PC-3 (cell line): ENCODE data around the gene NIFK. TPM values are rescaled to one million over a fixed set of nuclear protein-coding genes. Genes with fewer than 3 reads are reported as not detected.

Experiments
- ATAC-seq: fragments of 200-7000 bp; cut with Tn5 transposase; 2 replicates; pipeline ENCODE4 v1.9.1; 2020; ENCODE audit warnings: mild to moderate bottlenecking, moderate library complexity
- BruUV-seq: library from RNA; stranded (reverse); fragments of 400-500 nt; replicated peaks from 2 replicates; lab custom pipeline; 2021; lab: Mats Ljungman, UMichigan
- CTCF ChIA-PET: fragments of 300-600 bp; sonication (Branson Sonifier 250); formaldehyde crosslinking; loops from one replicate; lab custom pipeline; 2022; ENCODE audit warnings: antibody characterized with exemption; lab: Charles Lee
- POLR2A ChIA-PET: fragments of 300-600 bp; sonication (Branson Sonifier 250); formaldehyde crosslinking; loops from one replicate; lab custom pipeline; 2022; ENCODE audit warnings: antibody characterized with exemption; ENCODE audit not compliant: unreplicated experiment; lab: Charles Lee
- DNase-seq: peaks from one replicate; pipeline ENCODE4 v3.0.0-alpha.2; 2015
- H2AFZ ChIP-seq: fragments of 300-600 bp; sonication (generic); 2 replicates; pipeline ENCODE4 v1.6.0; 2016; ENCODE audit warnings: antibody characterized with exemption, low read length
- H3F3A ChIP-seq: fragments of 300-600 bp; sonication (generic); one replicate; pipeline ENCODE4 v1.6.0; 2017; ENCODE audit warnings: antibody characterized with exemption, low read length, control low read depth, mild to moderate bottlenecking; ENCODE audit not compliant: unreplicated experiment
- H3K27ac ChIP-seq: fragments of 300-600 bp; sonication (generic); 2 replicates; pipeline ENCODE4 v1.5.1; 2016; ENCODE audit warnings: mild to moderate bottlenecking, low read length
- H3K27me3 ChIP-seq: fragments of 300-600 bp; sonication (generic); 2 replicates; pipeline ENCODE4 v1.6.1; 2016; ENCODE audit warnings: low read length, mixed read lengths
- H3K36me3 ChIP-seq: fragments of 300-600 bp; sonication (generic); 2 replicates; pipeline ENCODE4 v1.6.1; 2016; ENCODE audit warnings: low read depth, mixed run types, low read length, mixed read lengths
- H3K4me1 ChIP-seq: fragments of 300-600 bp; sonication (generic); 2 replicates; pipeline ENCODE4 v1.5.1; 2016; ENCODE audit warnings: low read length; ENCODE audit not compliant: insufficient read depth
- H3K4me2 ChIP-seq: fragments of 300-600 bp; sonication (generic); 2 replicates; pipeline ENCODE4 v1.6.0; 2016; ENCODE audit warnings: low read length
- H3K4me3 ChIP-seq: fragments of 300-600 bp; sonication (generic); 2 replicates; pipeline ENCODE4 v1.5.1; 2016; ENCODE audit warnings: mild to moderate bottlenecking, low read length, mixed read lengths
- H3K79me2 ChIP-seq: fragments of 300-600 bp; sonication (generic); 2 replicates; pipeline ENCODE4 v1.6.1; 2017; ENCODE audit warnings: low read length, mixed read lengths
- H3K9ac ChIP-seq: fragments of 300-600 bp; sonication (generic); 2 replicates; pipeline ENCODE4 v1.6.0; 2016; ENCODE audit warnings: mild to moderate bottlenecking, low read length
- H3K9me2 ChIP-seq: fragments of 300-600 bp; sonication (generic); replicated peaks from 2 replicates; pipeline ENCODE4 v1.6.1; 2016; ENCODE audit warnings: mixed run types, low read length, mixed read lengths
- H3K9me3 ChIP-seq: fragments of 300-600 bp; sonication (generic); 2 replicates; pipeline ENCODE4 v1.6.1; 2016; ENCODE audit warnings: low read length, mixed read lengths
- H4K20me1 ChIP-seq: fragments of 300-600 bp; sonication (generic); 2 replicates; pipeline ENCODE4 v1.6.1; 2016; ENCODE audit warnings: low read length, mixed read lengths
- CTCF ChIP-seq: fragments of 300-600 bp; sonication (generic); conservative IDR thresholded peaks from 2 replicates; pipeline ENCODE4 v1.5.1; 2017; ENCODE audit warnings: antibody characterized with exemption, low read depth, mild to moderate bottlenecking, low read length
- EZH2 ChIP-seq: fragments of 300-600 bp; sonication (generic); IDR thresholded peaks from one replicate; pipeline ENCODE4 v1.6.1; 2017; ENCODE audit warnings: antibody characterized with exemption, mild to moderate bottlenecking, low read length; ENCODE audit not compliant: unreplicated experiment
- EZH2phosphoT487 ChIP-seq: fragments of 300-600 bp; sonication (generic); IDR thresholded peaks from 2 replicates; pipeline ENCODE4 v1.6.1; 2018; ENCODE audit warnings: mild to moderate bottlenecking, antibody characterized with exemption, low read length, borderline replicate concordance
- intact Hi-C: fragments of 100-400 bp; cut with micrococcal nuclease; formaldehyde crosslinking; loops from 2 replicates; pipeline ENCODE4 v1.9.0; 2023
- total RNA-seq: library from RNA; depleted of rRNA; stranded (reverse); fragments of >200 nt; gene quantifications from 2 replicates; pipeline ENCODE4 v1.2.3, GENCODE V29; 2014

NIFK gene
- total RNA-seq, 1 experiment from 2014 or later: 64.1 TPM

- Histone ChIP-seq H2AFZ (peak overlapping the region; percentile 63), H3K79me2 (no peaks in the 10 kb centered on the region), H3K9ac (peak overlapping the region; percentile 2; the same call in 1 of the 2 replicates), H4K20me1 (no peaks in the 10 kb centered on the region), H3K9me2 (no peaks in the 10 kb centered on the region), H3F3A (no peaks in the 10 kb centered on the region), H3K4me3 (no peak overlapping the region), H3K9me3 (no peaks in the 10 kb centered on the region), H3K27ac (peak overlapping the region; percentile 63), H3K4me1 (peaks cover 59% of the 10 kb centered on the region), H3K36me3 (no peaks in the 10 kb centered on the region), H3K27me3 (no peaks in the 10 kb centered on the region), H3K4me2 (peak overlapping the region; percentile 52)
- intact Hi-C loops: no loop called here
- DNase-seq (peak; percentile 70), ATAC-seq (no peak)
- ChIA-PET CTCF (no interaction called here), POLR2A (no interaction called here)
- TF ChIP-seq CTCF (no peak), EZH2phosphoT487 (no peak), EZH2 (no peak)
- BruUV-seq: no TSS peak
Observed at GRCh38 chr2:121697108-121697631, 39.5 kb downstream of the NIFK start.

GRCh38 chr2:121696410-121696930, 40.2 kb downstream of the NIFK start:
- H3K27ac ChIP-seq: peak overlapping the region; percentile 63
- H3K79me2 ChIP-seq: no peaks in the 10 kb centered on the region
- TF ChIP-seq EZH2 (no peak), CTCF (no peak), EZH2phosphoT487 (no peak)
- ChIA-PET POLR2A (no interaction called here), CTCF (no interaction called here)
- peak overlapping the region; percentile 52; the same call in 1 of the 2 replicates for H3K4me2 ChIP-seq
- no peaks in the 10 kb centered on the region for H3K9me2 ChIP-seq
- peak overlapping the region; percentile 63; the same call in 1 of the 2 replicates for H2AFZ ChIP-seq
- DNase-seq: no peak
- H4K20me1 ChIP-seq: no peaks in the 10 kb centered on the region
- no peaks in the 10 kb centered on the region for H3K9me3 ChIP-seq
- H3K27me3 ChIP-seq: no peaks in the 10 kb centered on the region
- no peak overlapping the region for H3K4me3 ChIP-seq
- intact Hi-C loops: no loop called here
- no peaks in the 10 kb centered on the region for H3K36me3 ChIP-seq
- H3K9ac ChIP-seq: no peak overlapping the region
- H3K4me1 ChIP-seq: peaks cover 54% of the 10 kb centered on the region
- no peaks in the 10 kb centered on the region for H3F3A ChIP-seq
- no TSS peak for BruUV-seq
- ATAC-seq: no peak

- intact Hi-C loops: no loop called here
- peak overlapping the region; percentile 4; the same call in 1 of the 2 replicates for H3K27ac ChIP-seq
- no peak overlapping the region for H3K9ac ChIP-seq
- no peak for ATAC-seq
- H3K36me3 ChIP-seq: no peaks in the 10 kb centered on the region
- H3F3A ChIP-seq: no peaks in the 10 kb centered on the region
- TF ChIP-seq CTCF (no peak), EZH2phosphoT487 (no peak), EZH2 (no peak)
- H3K4me3 ChIP-seq: no peak overlapping the region
- H3K9me2 ChIP-seq: no peaks in the 10 kb centered on the region
- no peak for DNase-seq
- ChIA-PET CTCF (no interaction called here), POLR2A (no interaction called here)
- H4K20me1 ChIP-seq: no peaks in the 10 kb centered on the region
- peak overlapping the region; percentile 35 for H3K4me2 ChIP-seq
- H3K4me1 ChIP-seq: peaks cover 43% of the 10 kb centered on the region
- no peaks in the 10 kb centered on the region for H3K27me3 ChIP-seq
- H2AFZ ChIP-seq: peak overlapping the region; percentile 62
- H3K79me2 ChIP-seq: no peaks in the 10 kb centered on the region
- H3K9me3 ChIP-seq: no peaks in the 10 kb centered on the region
- no TSS peak for BruUV-seq
Observed at GRCh38 chr2:121695171-121695451, 41.6 kb downstream of the NIFK start.
